GM12891 (cell line): ENCODE measurements around the gene PTPN3.

Experiments used
- POLR2A ChIP-seq: IDR thresholded peaks from 2 replicates; pipeline ENCODE4 v1.6.1; 2011; ENCODE audit warnings: low read depth, low read length, control low read depth
- POLR2AphosphoS5 ChIP-seq: IDR thresholded peaks from 2 replicates; pipeline ENCODE4 v1.6.1; 2011; ENCODE audit warnings: low read depth, low read length, control low read depth
- POU2F2 ChIP-seq: IDR thresholded peaks from 2 replicates; pipeline ENCODE4 v1.6.1; 2011; ENCODE audit warnings: low read depth, mild to moderate bottlenecking, control low read depth, low read length, moderate library complexity

GRCh38 chr9:109507421-109507838 lies 9.3 kb upstream of the PTPN3 start:
- no peak for TF ChIP-seq POLR2A
- no peak for TF ChIP-seq POLR2AphosphoS5
- no peak for TF ChIP-seq POU2F2
